GM13977 (cell line): ENCODE results near the gene TLCD3B.

ENCODE experiments used
- DNase-seq: peaks from one replicate; pipeline ENCODE4 v3.0.0; 2012; ENCODE audit warnings: low spot score
- CTCF ChIP-seq: IDR thresholded peaks from 2 replicates; pipeline ENCODE4 v1.5.1; 2012; ENCODE audit warnings: mild to moderate bottlenecking, control low read depth; ENCODE audit not compliant: insufficient read depth; ENCODE audit errors: extremely low read depth, missing control alignments
- in situ Hi-C: fragments of 300-500 bp; cut with MboI; formaldehyde crosslinking; loops from one replicate; pipeline ENCODE4 v1.12.0; 2022; ENCODE audit warnings: low sequenced_read_pairs, low pct_unique_long_range_greater_than_20kb, mixed read lengths, inconsistent platforms; ENCODE audit not compliant: unreplicated experiment

The TLCD3B gene

GRCh38 chr16:29992344-29992967 lies 38.6 kb downstream of the TLCD3B start:
- no peak for TF ChIP-seq CTCF
- in situ Hi-C loops, result no loop called here
- DNase-seq, result no peak

- in situ Hi-C loops, result no loop called here
- no peak for DNase-seq
- TF ChIP-seq CTCF, result no peak
Observed at GRCh38 chr16:29991571-29991904, 39.5 kb downstream of the TLCD3B start.

- in situ Hi-C loops, result no loop called here
- no peak for TF ChIP-seq CTCF
- no peak for DNase-seq
Observed at GRCh38 chr16:29990883-29991570, 40.0 kb downstream of the TLCD3B start.

DNA sequence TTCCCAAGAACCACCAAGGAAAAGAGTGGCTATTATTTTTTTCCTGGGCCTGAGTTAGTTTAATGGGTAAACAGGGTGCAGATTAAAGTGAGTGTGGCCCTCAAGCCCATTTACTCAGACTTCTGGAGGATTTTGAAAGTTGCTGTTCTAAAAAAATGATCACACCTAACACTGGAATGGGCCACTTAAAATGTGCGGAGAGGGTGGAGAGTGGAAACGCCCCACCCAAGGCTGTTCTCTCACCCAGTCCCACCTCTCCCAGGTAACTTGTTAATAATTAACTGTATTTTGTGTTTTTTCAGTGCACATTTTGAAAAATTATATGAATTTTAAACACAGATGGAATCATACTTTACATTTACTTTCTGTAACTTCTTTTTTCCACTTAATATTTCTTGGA lies 41.0 kb downstream of the TLCD3B start:
- in situ Hi-C loops, result no loop called here
- TF ChIP-seq CTCF, result no peak
- DNase-seq, result no peak

DNA sequence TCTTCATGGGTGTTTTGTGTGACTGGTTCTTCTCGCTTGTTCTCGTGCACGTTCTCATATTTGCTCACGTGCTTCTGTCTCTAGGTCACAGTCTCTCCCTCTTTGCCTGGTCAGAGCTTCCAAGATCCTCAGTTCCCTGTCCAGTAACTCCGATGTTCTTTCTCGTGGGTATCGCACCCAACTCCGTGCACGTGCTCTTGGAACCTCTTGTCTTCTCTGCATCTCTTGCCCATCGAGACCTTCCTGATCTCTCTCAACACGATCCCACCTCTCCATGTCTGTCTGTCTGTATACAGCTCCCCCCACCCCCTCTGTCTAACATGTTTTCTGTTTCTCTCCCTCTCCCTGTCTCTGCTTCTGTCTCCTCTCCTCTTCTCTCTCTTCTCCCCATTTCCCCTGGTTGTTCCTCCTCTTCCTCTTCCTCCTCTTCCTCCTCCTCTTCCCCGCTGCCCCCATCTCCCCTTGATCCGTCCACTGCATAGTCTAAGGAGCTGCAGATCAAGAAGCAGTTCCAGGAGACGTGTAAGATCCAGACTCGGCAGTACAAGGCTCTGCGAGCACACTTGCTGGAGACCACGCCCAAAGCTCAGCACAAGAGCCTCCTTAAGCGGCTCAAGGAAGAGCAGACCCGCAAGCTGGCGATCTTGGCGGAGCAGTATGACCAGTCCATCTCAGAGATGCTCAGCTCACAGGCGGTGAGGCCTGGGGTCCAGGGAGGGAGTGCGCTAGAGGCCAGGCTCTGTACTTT lies 41.8 kb downstream of the TLCD3B start:
- in situ Hi-C loops, result no loop called here
- DNase-seq, result no peak
- no peak for TF ChIP-seq CTCF

- TF ChIP-seq CTCF, result no peak
- DNase-seq, result no peak
- in situ Hi-C loops, result no loop called here
Observed at GRCh38 chr16:29988346-29989075, 42.6 kb downstream of the TLCD3B start.
